ENCODE results near the gene PACRG.
"Not testable (repeated sequence)": the region's sequence is repeated elsewhere in the genome, so short reads cannot be mapped to it uniquely, and the experiment has no call there.

Gene PACRG

GRCh38 chr6:162727322-162728182 lies at the start of gene PACRG, which contains the start of gene PRKN:
TSS of gene PACRG (plus strand) at chr6:162727974.
TSS of gene PRKN (minus strand) at chr6:162727766.
- DNase-seq: peak; percentile 97

- not testable (repeated sequence) for DNase-seq
Observed at GRCh38 chr6:162678896-162679295, 48.9 kb upstream of the PACRG start.

GRCh38 chr6:162679681-162680080 lies 48.1 kb upstream of the PACRG start:
- DNase-seq: peak; percentile 58

- DNase-seq: no peak
Observed at GRCh38 chr6:162680367-162680766, 47.4 kb upstream of the PACRG start.

- DNase-seq: no peak
Observed at GRCh38 chr6:162680871-162681270, 46.9 kb upstream of the PACRG start.

GRCh38 chr6:162681447-162681846 lies 46.3 kb upstream of the PACRG start:
- DNase-seq: no peak

GRCh38 chr6:162683135-162683534 lies 44.6 kb upstream of the PACRG start:
- DNase-seq: no peak

- DNase-seq: no peak
Observed at GRCh38 chr6:162684052-162684451, 43.7 kb upstream of the PACRG start.

GRCh38 chr6:162684961-162685360 lies 42.8 kb upstream of the PACRG start:
- DNase-seq: no peak

- DNase-seq: no peak
Observed at GRCh38 chr6:162685586-162685985, 42.2 kb upstream of the PACRG start.

GRCh38 chr6:162688751-162689345 lies 38.9 kb upstream of the PACRG start:
- no peak for DNase-seq

- DNase-seq: no peak
Observed at GRCh38 chr6:162690158-162690557, 37.6 kb upstream of the PACRG start.

- no peak for DNase-seq
Observed at GRCh38 chr6:162697872-162698403, 29.8 kb upstream of the PACRG start.

GRCh38 chr6:162698440-162698839 lies 29.3 kb upstream of the PACRG start:
- DNase-seq: no peak

- DNase-seq: no peak
Observed at GRCh38 chr6:162699961-162700360, 27.8 kb upstream of the PACRG start.

- no peak for DNase-seq
Observed at GRCh38 chr6:162700966-162701365, 26.8 kb upstream of the PACRG start.

GRCh38 chr6:162701551-162701950 lies 26.2 kb upstream of the PACRG start:
- no peak for DNase-seq

- DNase-seq: no peak
Observed at GRCh38 chr6:162702446-162702845, 25.3 kb upstream of the PACRG start.

GRCh38 chr6:162704001-162704400 lies 23.8 kb upstream of the PACRG start:
- DNase-seq: no peak

- no peak for DNase-seq
Observed at GRCh38 chr6:162705736-162706135, 22.0 kb upstream of the PACRG start.

- peak; percentile 16 for DNase-seq
Observed at GRCh38 chr6:162706232-162706631, 21.5 kb upstream of the PACRG start.

GRCh38 chr6:162708971-162709370 lies 18.8 kb upstream of the PACRG start:
- DNase-seq: no peak

- DNase-seq: no peak
Observed at GRCh38 chr6:162709431-162709830, 18.3 kb upstream of the PACRG start.

- no peak for DNase-seq
Observed at GRCh38 chr6:162710419-162710818, 17.4 kb upstream of the PACRG start.

Measured in inflammatory macrophage treated with lipopolysaccharide for 4 hours (primary cell).